HG03039 (cell line): Measurements from ENCODE around the gene BASP1.
"Not testable (repeated sequence)": the region's sequence is repeated elsewhere in the genome, so short reads cannot be mapped to it uniquely, and the experiment has no call there.

Experiments used
- ATAC-seq: cut with Tn5 transposase; IDR thresholded peaks from one replicate; pipeline ENCODE4 v1.9.1; 2021; ENCODE audit warnings: mild to moderate bottlenecking, moderate library complexity; ENCODE audit not compliant: unreplicated experiment

The BASP1 gene

GRCh38 chr5:17252543-17252942 lies 35.1 kb downstream of the BASP1 start:
- ATAC-seq, result no peak

GRCh38 chr5:17255471-17256021 lies 38.1 kb downstream of the BASP1 start:
- peak; percentile 30 for ATAC-seq

DNA sequence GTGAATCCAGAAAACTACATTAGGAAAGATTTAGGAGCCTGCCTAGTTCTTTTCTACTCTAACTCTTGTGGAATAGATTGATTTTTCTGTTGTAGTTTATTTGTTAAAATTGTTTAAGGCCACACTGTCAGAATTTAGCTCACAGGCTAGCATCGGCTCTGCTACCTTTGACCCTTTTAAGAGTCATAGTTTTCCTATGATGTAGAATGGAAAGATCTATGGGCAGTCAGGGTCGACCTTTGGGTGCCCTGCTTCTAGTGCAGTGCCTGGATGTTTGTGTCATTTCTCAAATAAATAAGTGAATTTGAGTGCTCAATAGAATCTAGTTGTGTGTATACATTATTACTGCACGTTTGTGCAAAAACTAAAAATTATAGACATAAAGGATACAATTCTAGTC lies 38.7 kb downstream of the BASP1 start:
- ATAC-seq, result no peak

DNA sequence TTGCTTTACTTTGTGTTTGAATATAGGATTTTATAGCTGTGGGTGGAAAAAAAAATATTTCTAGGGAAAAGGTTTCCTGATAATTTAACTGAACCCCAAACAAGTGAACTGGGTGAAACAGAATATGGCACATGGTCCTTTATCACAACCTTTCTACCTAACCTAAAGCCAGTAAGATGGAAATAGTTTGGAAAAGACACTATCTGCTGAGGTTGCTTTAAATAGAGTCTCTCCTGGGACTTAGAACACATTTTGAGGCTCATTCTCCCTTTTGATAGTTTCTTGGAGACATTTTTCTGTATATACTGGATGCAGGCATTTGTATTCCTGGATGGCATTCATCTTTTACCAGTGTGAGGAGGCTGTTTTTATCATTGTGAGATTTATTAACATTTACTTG lies 39.4 kb downstream of the BASP1 start:
- ATAC-seq, result no peak

DNA sequence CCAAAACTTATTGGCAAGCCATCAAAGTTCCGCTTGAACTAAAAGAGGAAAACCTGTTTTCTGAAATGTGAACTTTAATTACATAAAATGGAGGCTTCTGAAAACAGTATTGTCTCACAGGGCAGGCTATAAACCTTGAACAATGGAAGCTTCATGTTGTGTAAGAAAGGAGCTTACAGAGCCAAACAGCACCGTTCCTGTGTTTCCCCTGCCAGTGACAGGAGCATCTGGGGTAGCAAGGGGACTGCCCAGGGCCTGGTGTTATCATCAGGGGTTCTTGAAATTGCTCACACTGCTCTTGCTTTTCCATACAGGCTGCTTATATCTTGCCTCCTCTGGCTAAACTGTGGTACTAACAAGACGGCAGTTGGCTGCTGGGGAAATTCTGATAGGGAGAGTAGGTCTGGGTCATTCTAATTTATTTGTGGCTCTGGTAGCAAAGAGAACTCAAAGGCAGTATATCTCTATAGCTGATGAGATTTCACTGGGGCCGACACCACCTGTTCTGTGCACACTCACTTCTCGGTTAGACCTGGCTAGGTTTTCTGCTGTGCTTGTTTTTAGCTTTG lies 40.4 kb downstream of the BASP1 start:
- peak; percentile 83 for ATAC-seq

- ATAC-seq, result no peak
Observed at GRCh38 chr5:17258431-17258830, 41.0 kb downstream of the BASP1 start.

DNA sequence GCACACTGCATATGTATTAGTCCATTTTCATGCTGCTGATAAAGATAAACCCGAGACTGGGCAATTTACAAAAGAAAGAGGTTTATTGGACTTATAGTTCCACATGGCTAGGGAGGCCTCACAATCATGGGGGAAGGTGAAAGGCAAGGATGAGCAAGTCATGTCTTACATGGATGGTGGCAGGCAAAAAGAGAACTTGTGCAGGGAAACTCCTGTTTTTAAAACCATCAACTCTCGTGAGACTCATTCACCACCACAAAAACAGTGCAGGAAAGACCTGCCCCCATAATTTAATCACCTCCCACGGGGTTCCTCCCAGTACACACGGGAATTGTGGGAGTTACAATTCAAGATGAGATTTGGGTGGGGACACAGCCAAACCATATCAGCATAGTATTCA lies 41.6 kb downstream of the BASP1 start:
- ATAC-seq, result not testable (repeated sequence)

- no peak for ATAC-seq
Observed at GRCh38 chr5:17259630-17260257, 42.3 kb downstream of the BASP1 start.

GRCh38 chr5:17260549-17260948 lies 43.1 kb downstream of the BASP1 start:
- ATAC-seq, result no peak

GRCh38 chr5:17261075-17261474 lies 43.6 kb downstream of the BASP1 start:
- ATAC-seq, result no peak

DNA sequence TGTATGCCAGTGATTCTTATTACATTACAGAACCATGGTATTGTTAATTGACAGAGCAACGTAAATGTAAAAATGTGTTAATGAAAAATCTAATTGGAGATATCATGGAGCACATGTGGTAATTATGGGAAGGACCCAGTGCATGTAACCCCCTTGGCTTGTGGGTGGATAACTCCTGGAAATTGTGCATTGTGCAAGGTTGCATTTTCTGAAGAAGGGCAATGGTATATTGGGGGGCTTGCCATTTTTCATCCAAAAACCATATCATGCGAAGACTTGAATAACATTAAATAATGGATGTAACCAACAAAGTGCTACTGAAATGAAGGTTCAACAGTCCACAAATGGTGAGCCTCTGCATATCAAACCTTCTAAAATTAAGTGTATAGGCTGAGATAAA lies 47.6 kb downstream of the BASP1 start:
- no peak for ATAC-seq

DNA sequence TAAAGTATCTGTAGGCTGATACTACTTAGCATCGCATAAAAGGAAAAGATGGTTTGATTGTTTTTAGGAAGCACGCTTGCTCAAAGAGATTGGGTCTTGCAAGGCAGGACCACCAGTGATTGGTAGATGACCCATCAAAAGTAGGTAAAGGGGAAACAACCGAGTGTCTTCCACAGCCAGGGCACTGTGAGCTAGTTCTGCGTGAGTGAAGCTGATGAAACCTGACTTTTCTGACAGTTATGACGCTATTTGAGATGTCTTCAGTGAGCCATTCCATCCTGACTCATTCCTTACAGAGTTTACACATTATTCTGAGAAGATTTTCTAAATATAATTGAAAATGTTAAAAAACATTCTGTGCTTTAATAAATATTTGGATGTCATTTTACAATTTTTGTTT lies 49.7 kb downstream of the BASP1 start:
- peak; percentile 67 for ATAC-seq

- ATAC-seq, result peak; percentile 68
Observed at GRCh38 chr5:17269201-17269600, 51.8 kb downstream of the BASP1 start.

- no peak for ATAC-seq
Observed at GRCh38 chr5:17272111-17272510, 54.7 kb downstream of the BASP1 start.

GRCh38 chr5:17275289-17276158 lies 58.1 kb downstream of the BASP1 start:
- no peak for ATAC-seq

GRCh38 chr5:17276445-17276844 lies 59.0 kb downstream of the BASP1 start:
- no peak for ATAC-seq

DNA sequence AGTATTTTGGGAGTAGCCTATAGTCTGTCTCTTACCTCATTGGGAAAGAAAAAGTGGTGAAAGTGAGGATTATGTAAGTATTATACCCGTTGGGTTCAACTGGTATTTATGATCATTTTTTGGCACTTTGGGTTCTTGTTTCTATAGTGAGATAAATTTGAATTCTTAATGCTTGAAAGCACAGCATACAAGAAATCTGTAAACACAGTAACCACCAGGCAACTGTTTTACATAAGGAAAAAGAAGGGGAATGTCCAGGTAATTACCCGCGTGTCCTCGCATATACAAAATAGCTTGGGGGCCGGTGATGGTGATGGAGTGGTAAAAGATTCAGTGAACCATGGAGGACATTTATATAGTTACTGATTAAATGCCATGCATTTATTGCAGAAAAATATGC lies 60.5 kb downstream of the BASP1 start:
- no peak for ATAC-seq

DNA sequence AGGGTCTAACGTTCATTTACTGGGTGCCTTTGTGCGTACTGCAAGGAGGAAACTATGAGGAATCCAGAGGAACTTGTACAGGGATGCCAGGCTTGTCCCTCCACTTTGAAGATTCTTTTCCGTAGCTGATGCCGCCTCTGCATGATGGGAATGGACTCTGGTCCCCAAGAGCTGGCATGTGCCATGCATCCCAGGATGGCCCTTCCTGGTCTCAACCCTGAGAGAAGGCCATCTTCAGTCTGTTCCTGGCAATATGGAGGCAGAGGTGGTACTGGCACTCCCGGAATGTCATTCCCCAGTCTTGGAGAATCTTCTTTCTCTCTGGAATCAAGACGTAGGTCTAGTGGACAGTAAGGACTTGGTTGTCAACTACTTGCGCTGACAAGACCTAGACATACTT lies 61.5 kb downstream of the BASP1 start:
- ATAC-seq, result no peak

GRCh38 chr5:17279487-17279886 lies 62.1 kb downstream of the BASP1 start:
- ATAC-seq, result no peak

GRCh38 chr5:17282283-17283120 lies 65.1 kb downstream of the BASP1 start:
- ATAC-seq, result peak; percentile 97

DNA sequence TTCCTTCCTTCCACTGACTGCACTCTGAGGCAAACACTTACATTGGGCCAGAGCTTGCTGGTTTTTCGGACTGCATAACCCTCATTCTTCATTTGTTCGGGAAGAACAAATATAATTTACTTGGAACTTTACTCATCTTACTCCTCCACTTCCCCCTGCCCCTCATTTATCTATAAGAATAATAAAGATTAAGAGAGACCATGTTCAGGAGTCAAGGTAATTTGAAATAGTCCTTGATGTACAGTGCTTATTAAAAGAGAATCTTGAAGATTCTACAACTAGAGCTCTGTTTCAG lies 65.6 kb downstream of the BASP1 start:
- no peak for ATAC-seq
